Measurements from ENCODE around the gene AGPAT1. TPM values are rescaled to one million over a fixed set of nuclear protein-coding genes. Genes with fewer than 3 reads are reported as not detected.
A peak's percentile ranks its signal among the peaks of the same experiment; 100 is the strongest.

AGPAT1 gene
- total and polyA plus RNA-seq, 10 of the 15 experiments (the other 5 are each of a cell fraction or from before 2014, with no cell fraction given) = 13.9 to 39.5 (median 24.7) TPM

DNA sequence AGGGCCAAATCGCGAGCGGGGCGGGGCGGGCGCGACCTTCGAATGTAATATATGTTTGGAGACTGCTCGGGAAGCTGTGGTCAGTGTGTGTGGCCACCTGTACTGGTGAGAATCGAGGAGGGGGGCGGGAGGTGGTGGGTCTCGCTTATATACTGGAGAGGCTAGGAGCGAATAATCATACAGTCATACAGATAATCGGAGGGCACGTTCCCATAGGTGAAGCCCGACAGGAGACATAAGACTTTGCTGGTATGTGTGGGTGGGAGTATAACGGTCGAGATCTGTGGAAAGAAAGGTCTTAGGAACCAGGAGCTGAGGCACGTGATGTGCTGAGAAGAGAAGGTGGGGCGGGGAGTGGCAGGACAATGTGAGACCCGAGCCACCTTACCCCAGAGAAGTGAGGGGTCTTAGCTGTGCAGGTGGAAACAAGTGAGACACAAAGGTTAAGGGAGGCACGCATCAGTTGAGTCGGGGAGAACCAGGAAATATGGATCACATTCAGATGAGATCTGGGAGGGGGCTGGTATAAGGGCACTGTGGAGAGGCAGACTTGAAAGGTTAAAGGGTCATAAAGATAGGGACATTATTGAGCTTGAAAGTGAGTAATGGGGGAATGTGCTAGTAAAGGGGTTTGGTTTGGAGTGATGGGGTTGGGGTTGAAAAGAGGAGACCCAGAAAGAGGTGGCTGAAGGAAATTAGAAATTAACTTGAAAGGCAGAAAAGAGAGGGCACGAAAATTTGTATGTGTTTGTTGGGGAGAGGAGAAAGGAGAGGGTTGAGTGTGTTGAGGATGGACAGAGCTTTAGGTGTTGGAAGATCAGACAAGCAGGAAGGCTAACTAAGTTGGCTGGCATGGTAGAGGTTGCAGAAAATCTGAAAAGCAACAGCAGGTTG is 2.9 kb upstream of the AGPAT1 start (continued):
- TF ChIP-seq ZBTB4 (CRISPR knock-in tag; IDR thresholded peaks at IDR 0.05) (no peak), RAD21 (IDR thresholded peaks at IDR 0.05; ENCODE audit: insufficient read depth, low read depth, low read length) (no peak), CEBPZ (IDR thresholded peaks at IDR 0.05; ENCODE audit: low read depth, low read length) (no peak), RELB (IDR thresholded peaks at IDR 0.05; ENCODE audit: low read depth) (peak; percentile 61; the same call in 1 of the 2 replicates), TCF7 (IDR thresholded peaks at IDR 0.05; ENCODE audit: borderline replicate concordance) (no peak), TBL1XR1 (IDR thresholded peaks at IDR 0.05; ENCODE audit: low read depth, low read length) (no peak), ZNF217 (IDR thresholded peaks at IDR 0.05) (no peak), SIN3A (IDR thresholded peaks at IDR 0.05; ENCODE audit: low read depth, low read length) (no peak; the same call in 1 of the 2 replicates), POLR2AphosphoS5 (IDR thresholded peaks at IDR 0.05; ENCODE audit: low read length) (peak; percentile 26; the same call in 1 of the 2 replicates), LARP7 (IDR thresholded peaks at IDR 0.05) (0 out of 2 replicates have a peak, but pooled peaks have one; percentile 30), ATF7 (IDR thresholded peaks at IDR 0.05; ENCODE audit: low read depth) (no peak), PML (IDR thresholded peaks at IDR 0.05; ENCODE audit: low read length) (no peak), MYB (IDR thresholded peaks at IDR 0.05; ENCODE audit: borderline replicate concordance, low read depth, low read length) (no peak), STAT1 (conservative IDR thresholded peaks at IDR 0.05) (no peak), BMI1 (IDR thresholded peaks at IDR 0.05; ENCODE audit: borderline replicate concordance) (no peak), KDM1A (IDR thresholded peaks at IDR 0.05; ENCODE audit: borderline replicate concordance) (no peak), MTA3 (IDR thresholded peaks at IDR 0.05; ENCODE audit: borderline replicate concordance, low read length) (no peak)
- TF ChIP-seq, protein P1, sequence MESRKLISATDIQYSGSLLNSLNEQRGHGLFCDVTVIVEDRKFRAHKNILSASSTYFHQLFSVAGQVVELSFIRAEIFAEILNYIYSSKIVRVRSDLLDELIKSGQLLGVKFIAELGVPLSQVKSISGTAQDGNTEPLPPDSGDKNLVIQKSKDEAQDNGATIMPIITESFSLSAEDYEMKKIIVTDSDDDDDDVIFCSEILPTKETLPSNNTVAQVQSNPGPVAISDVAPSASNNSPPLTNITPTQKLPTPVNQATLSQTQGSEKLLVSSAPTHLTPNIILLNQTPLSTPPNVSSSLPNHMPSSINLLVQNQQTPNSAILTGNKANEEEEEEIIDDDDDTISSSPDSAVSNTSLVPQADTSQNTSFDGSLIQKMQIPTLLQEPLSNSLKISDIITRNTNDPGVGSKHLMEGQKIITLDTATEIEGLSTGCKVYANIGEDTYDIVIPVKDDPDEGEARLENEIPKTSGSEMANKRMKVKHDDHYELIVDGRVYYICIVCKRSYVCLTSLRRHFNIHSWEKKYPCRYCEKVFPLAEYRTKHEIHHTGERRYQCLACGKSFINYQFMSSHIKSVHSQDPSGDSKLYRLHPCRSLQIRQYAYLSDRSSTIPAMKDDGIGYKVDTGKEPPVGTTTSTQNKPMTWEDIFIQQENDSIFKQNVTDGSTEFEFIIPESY (IDR thresholded peaks at IDR 0.05) = no peak

Measured in GM12878 (cell line).